HG03439 (cell line): ENCODE results near the gene TRIM15.
A peak's percentile ranks its signal among the peaks of the same experiment; 100 is the strongest.
"Not testable (repeated sequence)": the region's sequence is repeated elsewhere in the genome, so short reads cannot be mapped to it uniquely, and the experiment has no call there.

Experiments used
- ATAC-seq: cut with Tn5 transposase; IDR thresholded peaks from one replicate; pipeline ENCODE4 v1.9.1; 2021; ENCODE audit warnings: mild to moderate bottlenecking, moderate library complexity; ENCODE audit not compliant: unreplicated experiment

The TRIM15 gene

DNA sequence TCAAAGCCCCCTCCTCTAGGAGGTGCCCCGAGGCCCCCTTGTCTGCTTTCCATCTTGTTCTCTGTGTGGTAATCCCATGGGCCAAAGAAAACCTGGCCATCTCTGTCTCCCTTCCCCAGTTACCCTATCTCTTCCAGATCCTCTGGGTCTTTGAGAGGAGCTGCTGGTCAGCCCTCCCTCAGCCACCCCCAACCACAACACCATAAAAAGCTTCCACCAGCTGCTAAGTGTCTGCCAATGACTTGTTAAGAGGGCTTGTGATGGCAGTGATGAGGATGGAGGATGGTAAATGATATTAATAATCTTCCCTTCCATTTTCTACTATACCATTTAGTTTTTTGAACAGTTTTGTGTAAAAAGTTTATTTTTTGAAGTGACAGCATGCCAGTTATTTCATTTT, 32.6 kb downstream of the TRIM15 start:
- no peak for ATAC-seq

DNA sequence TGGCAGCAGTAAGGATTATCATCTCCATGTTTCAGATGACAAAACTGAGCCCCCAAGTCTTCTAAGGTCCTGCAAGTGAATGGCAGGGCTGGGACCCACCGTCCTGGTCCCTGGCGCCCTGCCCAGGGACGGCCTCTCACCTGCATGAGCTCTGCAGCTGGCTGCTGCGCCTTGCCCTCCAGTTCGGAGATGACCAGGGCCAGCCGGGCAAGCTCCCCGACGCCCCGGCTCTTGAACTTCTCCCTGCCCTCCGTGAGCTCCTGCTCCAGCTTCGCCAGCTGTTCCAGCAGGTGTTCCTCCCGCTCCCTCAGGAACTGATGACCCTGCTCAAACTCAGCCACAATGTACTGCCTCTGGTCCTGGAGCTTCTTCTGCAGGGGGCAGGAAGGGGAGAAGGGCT, 33.0 kb downstream of the TRIM15 start:
- no peak for ATAC-seq

DNA sequence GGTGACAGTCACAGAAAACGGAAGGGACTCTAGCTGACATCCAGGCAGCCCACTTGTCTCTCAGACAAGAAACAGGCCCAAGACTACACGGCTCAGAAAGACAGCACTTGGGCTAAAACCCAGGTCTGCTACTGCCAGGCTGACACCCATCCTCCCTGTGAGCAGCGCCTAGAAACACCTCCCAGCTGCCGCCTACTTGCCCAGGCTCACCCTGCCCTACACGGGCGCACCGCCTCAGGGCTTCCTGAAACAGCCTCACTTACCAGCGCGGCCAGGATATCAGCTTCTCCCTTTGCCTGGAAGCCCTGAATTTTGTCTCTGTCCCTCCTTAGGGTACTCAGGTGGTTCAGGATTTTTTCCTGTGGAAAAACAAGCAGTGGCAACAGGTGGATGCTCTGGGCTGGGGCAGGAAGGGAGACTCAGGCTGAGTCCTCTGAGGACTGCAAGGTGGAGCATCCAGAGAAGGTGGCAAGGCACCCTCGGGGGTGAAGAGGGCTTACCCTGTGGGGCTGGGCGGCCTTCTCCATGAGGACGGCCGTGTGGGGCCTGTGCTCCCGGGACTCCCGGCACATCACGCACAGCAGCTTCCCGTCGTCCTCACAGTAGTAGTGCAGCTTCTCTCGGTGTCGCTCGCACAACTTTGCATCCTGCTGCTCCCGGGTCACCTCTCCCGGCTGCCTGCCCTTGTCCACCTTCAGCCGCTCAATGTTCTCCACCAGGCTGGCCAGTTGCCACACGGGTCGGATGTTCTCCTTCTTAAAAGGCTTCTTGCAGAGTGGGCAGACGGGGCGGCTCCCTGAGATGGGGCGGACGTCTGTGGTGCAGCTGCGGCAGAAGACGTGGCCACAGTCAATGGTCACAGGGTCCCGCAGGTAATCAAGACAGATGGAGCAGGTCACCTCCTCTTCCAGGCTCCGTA, 35.1 kb downstream of the TRIM15 start:
- no peak for ATAC-seq

DNA sequence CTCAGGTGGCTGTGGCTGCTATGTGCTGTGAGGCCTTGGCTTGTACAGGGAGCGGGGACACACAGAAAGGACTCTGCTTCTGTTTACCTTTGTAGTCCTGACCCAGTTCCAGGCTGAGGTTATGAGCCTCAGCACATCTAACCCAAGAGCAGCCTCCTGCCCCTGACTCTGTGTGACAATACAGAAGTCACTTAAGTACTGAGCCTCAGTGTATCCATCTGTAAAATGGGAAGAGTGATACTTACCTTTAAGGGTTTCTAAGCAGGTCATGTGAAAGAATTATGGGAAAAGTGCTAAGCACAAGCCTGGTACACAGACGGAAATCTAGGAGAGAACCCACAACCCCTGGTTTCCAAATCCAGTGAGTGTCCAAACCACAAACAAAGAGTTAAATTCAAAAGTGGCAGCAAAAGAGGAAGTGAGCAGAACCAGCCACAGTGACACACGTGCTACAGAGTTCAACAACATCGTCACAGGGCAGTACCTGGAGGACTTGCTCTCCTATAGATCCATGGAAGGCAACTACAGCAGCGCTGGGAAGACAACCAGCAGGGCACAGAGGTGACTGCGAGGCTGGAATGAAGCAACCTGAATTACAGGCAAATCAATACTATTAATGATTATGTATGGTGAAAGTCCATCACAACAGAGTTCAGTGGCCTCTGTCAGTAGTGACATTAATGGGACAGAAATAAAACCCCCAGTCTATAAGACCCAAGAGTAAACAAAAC, 37.4 kb downstream of the TRIM15 start:
- ATAC-seq, result peak; percentile 50

DNA sequence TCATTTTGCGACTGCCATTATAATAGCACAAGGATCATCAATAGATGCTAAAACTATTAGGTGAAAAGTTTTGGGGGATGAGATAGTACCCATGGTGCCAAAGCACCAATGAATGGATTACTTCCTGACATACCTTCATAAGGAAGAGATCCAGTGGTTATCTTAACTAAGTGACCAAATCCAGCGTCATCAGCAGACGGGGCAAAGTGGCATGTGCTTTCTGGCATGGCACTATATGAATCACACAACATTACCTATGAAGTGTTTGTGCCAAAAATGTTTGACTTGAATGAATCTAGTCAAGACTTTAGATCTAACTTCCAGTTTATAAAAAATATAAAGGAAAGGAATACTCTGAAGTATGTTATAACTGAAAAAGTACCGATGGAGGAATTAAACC, 39.0 kb downstream of the TRIM15 start:
- ATAC-seq, result no peak

DNA sequence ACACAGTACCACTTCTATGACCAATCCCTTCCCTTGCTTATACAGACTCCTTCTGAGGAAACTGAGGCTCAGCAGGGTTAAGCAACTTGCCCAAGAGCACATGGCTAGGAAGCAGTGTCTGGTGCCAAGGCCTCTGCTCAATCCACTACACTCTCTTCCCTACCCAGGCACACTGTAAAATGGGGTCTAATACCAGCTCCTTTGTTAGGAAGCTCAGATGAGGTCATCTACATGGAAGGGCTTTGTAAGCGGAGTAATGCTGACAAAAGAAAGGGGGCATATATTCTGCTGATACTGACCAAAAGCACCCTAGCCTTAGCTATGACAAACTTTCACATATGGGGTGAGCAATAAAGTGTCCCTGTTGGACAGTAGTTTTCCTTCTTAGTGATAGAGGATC, 40.8 kb downstream of the TRIM15 start:
- no peak for ATAC-seq

DNA sequence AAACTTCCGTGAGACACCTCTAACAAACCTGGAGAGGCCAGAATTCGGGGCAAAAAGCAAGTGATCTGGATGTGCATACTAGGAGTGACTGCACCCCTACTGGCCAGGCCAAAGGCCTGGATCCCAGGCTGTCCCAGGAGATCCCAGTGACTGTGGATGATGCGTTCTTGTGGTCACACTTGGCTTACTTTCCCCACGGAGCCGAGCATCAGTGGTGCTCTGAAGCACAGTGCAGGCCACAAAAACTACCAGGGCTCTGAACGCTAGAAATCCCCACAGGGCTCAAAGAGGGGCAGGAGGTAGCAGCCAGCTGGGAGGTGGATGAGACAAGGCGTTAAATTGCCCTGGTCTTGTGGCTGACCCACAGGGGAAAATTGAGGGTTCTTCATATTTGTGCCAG, 42.8 kb downstream of the TRIM15 start:
- no peak for ATAC-seq

DNA sequence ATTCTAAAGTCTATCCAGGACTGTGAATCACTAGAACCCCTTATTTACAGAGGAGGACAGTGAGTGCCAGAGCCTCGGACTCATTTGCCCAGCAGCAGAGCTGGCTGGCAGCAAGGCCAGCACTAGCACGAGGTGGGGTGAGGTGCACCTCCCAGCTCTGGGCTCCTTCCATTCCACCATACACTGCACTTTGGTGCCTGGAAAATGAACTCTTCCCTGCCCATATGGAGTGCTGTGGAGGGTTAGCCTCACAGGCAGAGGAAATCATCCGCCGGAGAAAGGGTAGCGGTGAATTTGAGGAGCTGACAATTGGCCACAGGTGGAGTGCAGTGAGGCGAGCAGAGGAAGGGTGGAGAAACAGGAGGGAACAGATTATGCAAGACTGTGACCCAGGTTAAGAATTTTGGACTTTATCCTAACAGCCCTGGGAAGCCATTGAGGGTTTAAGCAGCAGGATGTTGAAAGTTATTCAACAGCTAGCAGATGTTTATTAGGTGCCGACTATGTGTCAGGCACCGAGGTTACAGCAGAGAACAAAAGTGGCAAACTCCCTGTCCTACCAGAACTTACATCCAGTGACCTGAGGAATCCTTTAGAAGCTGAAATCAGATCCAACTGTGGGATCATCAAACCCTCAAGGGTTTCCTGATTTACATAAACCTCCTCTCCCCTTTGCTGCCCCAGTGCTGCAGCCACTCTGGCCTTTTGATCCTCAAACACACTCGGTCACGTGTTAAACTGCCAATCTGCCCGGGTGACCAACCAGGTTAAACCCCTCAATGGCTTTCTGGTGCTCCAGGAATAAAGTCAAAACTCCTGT, 43.7 kb downstream of the TRIM15 start:
- no peak for ATAC-seq

DNA sequence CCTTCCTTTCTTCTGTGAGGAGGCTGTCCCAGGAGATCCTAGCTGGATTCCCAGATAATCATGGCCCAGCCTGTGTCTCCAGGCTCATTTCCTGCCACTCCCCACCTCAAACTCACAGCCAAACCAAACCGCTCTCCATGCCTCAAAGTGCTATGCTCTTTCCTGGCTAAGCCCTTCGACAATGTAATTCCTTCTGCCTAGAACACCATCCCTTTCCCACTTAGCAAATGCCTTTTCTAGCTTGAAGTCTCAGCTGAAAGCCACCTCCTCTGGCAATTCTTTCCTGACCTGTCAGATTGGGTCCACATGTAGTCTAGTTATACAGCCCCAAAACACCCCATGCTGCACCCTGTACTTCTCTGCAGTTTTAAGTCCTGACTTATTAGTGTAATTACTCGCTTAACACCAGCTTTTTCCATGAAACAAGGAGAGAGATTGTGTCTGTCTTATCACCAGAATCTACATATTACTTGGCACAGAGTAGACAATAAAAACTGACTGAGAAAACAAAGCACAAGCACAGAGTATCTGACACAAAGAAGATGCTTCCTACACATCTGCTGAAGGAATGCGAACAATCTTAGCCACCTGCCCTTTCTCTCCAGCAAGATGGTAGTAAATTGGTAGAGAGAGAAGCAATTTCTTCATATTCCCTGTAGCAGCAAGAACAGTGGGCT, 44.4 kb downstream of the TRIM15 start:
- no peak for ATAC-seq

DNA sequence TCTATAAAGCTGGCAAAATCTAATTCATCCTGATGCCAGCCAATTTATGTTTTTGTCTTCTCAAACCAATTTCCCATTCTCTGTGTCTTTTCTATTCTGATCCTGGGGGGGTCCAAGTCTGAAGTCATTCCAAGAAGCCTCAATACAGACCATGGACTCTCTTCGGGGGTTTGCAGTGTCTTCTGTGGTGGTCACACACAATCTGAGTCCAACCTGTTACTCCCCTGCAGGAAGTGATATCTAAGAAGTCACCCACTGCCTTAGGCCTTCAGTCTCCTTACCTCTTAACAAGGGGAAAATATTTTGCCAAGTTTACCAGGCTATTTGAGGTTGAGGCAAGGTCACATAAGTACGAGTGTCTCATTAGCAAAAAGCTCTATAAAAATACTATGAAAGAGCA, 48.0 kb downstream of the TRIM15 start:
- ATAC-seq, result no peak

DNA sequence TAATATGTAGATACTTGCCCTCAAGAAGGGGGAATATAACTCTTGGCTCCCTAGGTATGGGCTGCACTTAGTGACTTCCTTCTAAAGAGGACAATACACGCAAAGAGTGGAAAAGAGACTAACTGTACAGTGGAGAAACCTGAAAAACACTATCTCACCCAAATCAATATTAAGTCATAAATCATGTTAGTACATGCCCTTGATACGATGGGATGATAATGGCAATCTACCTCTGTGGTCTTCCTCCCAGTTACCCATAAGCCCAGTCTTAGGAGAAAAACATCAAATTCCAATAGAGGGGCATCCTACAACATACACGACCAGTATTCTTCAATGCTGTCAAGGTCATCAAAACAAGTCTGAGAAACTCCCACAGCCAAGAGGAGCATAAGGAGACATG, 48.6 kb downstream of the TRIM15 start:
- ATAC-seq, result no peak

DNA sequence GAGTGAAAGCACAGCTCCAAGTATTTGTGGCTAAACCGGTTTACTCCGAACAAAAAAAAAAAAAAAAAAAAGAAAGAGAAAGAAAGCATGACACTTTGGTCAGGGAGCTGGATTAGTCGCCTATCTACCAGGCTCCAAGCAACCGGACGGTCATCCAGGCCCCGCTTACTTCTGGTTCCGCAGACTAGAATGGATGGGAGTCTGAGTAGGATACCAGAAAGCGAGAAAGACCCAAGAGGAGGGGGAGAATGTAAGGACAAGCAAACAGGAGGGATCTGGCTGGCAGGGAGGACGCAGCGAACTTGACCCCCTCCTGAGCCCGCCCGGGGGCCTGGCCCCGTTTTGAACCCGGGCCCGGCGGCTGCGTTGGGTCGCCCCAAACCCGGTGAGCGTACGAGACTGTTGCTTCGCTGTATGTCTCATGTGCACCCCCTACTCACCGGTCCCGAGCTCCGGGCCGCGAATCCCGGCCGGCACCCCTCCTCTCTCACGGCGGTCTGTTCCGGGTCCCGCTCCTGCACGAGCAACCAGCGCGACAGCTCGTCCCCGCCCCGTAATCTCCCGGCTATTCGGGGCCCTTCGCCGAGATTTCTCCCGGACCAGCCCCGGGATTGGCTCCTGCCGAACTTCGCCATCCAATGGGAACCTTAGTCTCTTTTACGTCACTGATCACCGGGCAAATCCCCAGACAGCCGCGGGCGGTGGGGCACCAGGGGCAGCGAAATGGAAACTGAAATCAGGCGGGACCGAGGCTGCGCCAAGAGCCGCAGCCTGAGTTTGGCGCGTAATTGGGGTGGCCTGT, 49.7 kb downstream of the TRIM15 start, which contains the start of gene TRIM26:
TSS of gene TRIM26 (minus strand) at position 542 of the 802 bp plus-strand sequence. CDS start 14,303 bp downstream, outside the sequence.
- ATAC-seq, result peak; percentile 86

DNA sequence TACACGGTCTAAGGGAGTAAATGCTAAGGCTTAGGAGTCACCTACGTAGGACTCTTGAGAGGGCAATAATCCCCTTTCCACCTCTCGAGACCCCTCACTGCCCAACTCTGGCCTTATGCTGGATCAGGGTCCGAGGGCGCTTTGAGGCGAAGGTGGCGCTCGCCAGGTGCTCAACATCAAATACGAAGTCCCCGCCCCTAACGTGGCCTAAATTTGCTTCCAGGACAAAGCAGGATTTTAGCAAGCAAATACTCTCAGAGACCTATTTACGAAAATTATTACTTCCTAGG, 50.3 kb downstream of the TRIM15 start:
- ATAC-seq, result no peak

DNA sequence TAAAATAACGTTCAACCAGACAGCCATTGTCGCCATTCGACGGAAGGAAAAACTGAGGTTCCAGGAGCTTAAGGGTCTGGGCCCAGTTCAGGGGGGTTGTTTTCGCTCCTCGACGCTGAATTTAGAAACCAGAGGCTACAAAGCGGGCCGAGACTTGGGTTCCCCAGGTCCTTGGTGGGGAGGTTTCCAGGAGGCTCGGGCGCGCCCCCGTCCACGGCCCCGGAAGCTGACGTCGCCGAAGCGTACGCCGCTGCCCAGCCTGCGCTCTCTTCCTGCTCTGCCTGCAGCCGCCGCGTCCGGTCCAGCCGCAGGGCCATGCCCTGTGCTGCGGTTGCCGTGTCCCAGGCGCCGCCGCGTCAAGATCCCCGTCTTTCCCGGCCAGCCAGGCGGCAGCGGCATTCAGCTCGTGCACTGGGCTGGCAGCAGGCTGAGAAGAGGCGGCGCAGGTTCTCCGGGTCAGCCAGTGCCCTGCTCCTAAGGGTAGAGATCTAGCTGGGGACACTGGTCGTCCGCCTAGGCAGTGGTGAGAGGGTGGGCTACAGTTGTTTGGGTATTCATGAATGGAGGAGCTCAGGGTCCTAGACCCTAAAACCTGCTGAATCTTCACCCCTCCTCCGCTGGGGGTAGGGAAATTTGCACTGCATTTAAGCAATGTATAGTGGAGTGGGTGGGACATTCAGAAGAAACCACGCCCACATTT, 50.8 kb downstream of the TRIM15 start:
- ATAC-seq, result peak; percentile 47

DNA sequence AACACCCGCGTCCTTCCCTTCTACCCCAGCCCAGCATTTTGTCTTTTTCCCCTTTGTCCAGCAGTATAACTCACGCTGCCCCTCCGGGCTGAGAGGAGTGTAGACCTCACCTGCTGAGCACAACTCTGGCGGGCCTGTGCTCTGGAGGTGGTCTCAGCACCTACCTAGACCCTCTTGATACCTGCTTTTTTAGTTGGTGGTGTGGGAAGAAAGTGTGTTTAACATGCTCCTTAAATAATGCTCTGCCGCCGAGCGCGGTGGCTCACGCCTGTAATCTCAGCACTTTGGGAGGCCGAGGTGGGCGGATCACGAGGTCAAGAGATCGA, 51.3 kb downstream of the TRIM15 start:
- no peak for ATAC-seq

DNA sequence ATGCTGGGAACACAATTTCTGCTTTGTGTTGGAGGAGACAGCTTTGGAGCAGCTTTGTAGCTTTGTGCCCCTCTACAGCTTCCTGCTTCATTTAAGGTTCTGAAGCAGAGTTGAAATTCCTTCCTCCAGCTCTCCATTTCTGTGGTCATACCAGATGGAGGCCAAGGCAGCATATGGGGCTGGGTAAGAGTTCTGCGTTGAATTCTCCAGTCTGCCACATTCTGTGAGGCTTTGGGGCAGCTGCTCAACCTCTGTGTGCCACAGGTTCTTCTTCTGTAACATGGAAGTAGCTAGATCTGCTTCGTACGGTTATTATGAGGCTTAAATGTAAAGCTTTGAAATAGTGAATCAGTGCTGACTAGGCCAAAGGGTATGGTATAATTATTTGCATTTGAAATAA, 52.8 kb downstream of the TRIM15 start:
- ATAC-seq, result no peak

DNA sequence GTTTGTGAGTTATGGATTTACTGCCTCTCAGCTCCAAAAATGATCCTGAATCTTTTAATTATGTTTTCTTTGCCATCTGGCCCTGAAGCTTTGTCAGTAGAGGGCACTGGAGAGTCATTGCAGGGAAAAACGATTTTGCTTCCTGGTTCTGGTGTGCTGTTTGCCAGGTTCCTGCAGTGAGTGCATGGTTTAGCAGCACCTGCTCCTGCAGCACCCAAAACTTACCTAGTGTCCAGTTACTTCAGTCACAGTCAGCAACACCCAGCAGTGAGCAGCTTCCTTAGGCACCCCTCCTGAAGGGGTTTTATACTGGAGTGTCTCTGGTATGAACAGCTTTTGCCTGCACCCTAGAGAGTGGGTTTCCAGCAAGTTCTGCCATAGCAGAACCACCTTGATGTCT, 55.9 kb downstream of the TRIM15 start:
- no peak for ATAC-seq

DNA sequence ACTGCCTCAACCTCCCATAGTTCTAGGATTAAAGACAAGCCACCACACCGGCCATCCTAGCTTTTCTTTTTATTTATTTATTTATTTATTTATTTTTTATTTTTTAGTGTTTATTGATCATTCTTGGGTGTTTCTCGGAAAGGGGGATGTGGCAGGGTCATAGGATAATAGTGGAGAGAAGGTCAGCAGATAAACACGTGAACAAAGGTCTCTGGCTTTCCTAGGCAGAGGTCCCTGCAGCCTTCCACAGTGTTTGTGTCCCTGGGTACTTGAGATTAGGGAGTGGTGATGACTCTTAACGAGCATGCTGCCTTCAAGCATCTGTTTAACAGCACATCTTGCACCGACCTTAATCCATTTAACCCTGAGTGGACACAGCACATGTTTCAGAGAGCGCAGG, 58.0 kb downstream of the TRIM15 start:
- not testable (repeated sequence) for ATAC-seq

DNA sequence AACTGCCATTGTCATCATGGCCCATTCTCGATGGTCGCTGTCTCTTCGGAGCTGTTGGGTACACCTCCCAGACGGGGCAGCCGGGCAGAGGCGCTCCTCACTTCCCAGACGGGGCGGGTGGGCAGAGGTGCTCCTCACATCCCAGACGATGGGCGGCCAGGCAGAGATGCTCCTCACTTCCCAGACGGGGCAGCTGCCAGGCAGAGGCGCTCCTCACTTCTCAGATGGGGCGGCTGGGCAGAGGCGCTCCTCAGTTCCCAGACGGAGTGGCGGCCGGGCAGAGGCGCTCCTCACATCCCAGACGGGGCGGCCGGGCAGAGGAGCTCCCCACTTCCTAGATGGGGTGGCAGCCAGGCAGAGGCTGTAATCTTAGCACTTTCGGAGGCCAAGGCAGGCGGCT, 58.6 kb downstream of the TRIM15 start:
- ATAC-seq, result not testable (repeated sequence)
